G401 (cell line): ENCODE measurements around the gene PLXNA3. TPM values are rescaled to one million over a fixed set of nuclear protein-coding genes. Genes with fewer than 3 reads are reported as not detected.

Experiments used
- DNase-seq: peaks from one replicate; pipeline ENCODE4 v3.0.0-alpha.2; 2015; ENCODE audit warnings: low spot score
- in situ Hi-C: cut with HindIII; loops from 2 replicates; pipeline ENCODE4 v1.10.0; 2016; ENCODE audit warnings: low sequenced_read_pairs, mixed read lengths
- total RNA-seq: library from RNA; depleted of rRNA; stranded (reverse); fragments of >200 nt; shearing (Covaris generic); gene quantifications from 2 replicates; pipeline ENCODE4 v1.2.3, GENCODE V29; 2014

The PLXNA3 gene
- total RNA-seq, 1 experiment from 2014 or later = 3.6 TPM

GRCh38 chrX:154472685-154473632, 14.9 kb downstream of the PLXNA3 start:
- in situ Hi-C loops = no loop called here
- DNase-seq = no peak

DNA sequence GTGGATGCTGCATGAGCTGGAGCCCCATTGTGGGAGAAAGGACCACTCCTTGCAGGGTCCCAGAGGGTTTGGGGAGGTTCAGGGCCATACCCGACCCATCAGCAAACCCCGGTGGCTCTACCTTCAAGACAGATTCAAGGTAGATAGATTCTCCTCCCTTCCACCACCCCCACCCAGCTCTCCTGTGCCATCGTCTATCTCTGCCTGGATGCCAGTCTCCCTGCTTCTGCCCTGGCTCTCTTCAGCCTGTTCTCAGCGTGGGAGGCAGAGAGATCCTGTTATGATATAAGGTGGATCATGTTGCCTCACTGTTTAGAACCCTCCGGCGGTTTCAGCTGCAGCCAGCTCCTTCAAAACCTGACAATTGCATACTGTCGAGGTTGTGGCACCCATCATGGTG, 15.6 kb downstream of the PLXNA3 start:
- in situ Hi-C loops = no loop called here
- no peak for DNase-seq

GRCh38 chrX:154476821-154477220, 18.7 kb downstream of the PLXNA3 start:
- in situ Hi-C loops = no loop called here

DNA sequence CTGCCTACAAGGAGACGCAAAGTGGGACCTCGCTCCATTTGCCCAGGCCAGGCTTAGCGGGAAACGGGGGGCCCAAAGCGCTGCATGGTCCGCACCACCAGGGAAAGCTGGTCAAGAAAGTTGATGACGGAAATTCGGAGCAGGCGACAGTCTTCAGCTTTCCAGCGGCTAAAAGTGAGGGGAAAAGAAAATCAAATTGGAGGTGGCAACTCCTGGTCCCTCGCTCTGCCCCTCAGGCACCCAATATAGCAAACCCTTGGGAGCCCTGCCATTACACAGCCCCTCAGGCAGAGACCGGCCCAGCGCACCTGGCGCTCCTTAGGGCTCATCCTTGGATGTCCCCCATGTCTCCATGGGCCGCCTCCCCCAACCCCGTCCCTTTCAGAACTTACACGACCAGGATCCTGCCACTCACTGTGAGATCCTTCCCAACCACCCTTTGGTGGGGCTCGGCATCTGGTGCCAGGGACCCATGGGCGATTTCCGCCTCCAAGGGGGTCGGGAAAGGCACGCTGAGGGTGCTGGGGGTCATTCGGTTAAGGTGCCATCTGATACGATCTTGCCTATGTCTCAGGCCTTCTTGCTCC, 19.9 kb downstream of the PLXNA3 start:
- in situ Hi-C loops = no loop called here

More at GRCh38 chrX:154476821-154477220, 18.7 kb downstream of the PLXNA3 start:
- no peak for DNase-seq

DNA sequence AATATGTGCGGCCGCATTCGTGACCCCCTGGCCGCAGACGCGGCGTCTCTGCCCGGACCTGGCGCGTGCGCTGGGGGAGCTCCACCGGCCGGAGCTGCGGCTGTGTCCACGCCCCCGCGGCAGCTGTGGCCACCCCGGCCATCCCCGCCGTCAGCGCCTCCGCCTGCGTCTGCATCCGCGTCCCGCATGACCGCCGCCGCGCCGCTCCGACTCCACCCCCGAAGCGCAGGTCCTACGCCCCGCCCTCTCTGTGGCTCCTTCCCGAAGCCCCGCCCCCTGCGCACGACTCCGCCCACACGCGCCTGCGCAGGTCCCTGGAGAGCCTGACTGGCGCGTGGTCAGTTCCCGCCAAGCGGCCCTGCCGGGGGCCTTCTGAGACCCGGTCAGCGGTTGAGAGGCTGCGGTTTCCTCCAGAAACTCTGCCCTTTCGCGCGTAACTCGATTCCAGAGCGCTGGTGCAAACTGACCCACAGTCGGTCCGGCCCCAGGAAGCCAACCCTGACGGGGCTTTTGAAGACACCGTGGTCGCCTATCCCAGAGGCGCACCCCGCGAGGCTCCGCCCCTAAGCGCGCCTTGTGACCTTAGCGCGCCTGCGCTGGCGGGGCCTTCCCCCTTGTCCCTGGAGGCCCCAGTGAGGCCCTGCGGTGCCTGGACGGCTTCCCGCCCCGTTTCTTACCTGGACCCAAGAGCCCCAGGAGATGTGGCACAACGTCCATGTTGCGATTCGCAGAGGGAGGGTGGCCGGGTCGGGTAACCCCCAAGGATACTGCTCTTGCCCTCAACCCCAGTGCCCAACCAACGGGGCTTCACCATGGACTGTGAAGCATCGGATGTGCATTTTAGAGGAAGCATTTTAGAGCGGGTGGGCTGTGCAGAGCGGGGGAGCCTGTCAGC, 20.9 kb downstream of the PLXNA3 start, which contains the start of gene LAGE3:
LAGE3 (minus strand) TSS at position 554 of the 895 bp plus-strand sequence; CDS start at position 188, 366 bp downstream.
- DNase-seq = peak; percentile 88
- in situ Hi-C loops = no loop called here

More for the DNA sequence above, 19.9 kb downstream of the PLXNA3 start:
- no peak for DNase-seq

- in situ Hi-C loops = no loop called here
- DNase-seq = no peak
These were observed 23.1 kb downstream of the PLXNA3 start for GRCh38 chrX:154481195-154481594.

DNA sequence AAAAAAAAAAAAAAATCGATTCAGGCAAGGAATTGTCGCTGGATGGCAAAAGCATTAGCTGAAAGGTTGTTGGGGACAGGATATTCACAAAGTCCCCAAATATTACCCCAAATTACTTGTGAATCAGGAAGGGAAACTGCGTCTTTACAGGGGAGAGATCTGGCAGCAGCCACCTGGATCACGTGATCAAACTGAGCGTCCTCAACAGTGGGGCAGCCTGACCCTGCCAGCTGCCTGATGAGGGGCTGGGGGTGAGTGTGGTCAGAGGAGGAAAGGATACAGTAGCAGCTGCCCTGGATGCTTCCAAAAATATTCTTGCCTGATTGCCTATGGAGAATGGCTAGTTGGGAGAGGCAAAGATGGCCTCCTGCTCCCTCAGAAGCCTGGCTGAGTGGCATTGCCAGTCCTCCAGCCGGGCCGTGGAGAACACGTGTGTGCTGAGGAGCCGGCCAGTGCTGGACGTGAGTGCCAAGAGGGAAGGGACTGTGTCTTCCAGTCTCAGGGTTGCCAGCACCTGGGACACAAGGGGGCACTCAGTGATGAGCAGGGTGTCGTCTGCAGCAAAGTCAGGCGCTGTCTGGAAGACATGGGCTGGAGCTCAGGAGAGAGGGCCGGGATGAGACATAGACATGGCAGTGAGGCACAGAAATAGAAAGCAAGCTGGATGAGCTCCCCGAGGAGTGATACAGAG, 24.0 kb downstream of the PLXNA3 start:
- in situ Hi-C loops = no loop called here
- no peak for DNase-seq

- in situ Hi-C loops = no loop called here
- DNase-seq = no peak
These were observed 24.7 kb downstream of the PLXNA3 start for GRCh38 chrX:154482786-154483185.

- DNase-seq = no peak
- in situ Hi-C loops = no loop called here
These were observed 25.2 kb downstream of the PLXNA3 start for GRCh38 chrX:154483325-154483724.

- no peak for DNase-seq
- in situ Hi-C loops = no loop called here
These were observed 26.4 kb downstream of the PLXNA3 start for GRCh38 chrX:154484255-154485149.

- in situ Hi-C loops = no loop called here
- DNase-seq = no peak
These were observed 27.3 kb downstream of the PLXNA3 start for GRCh38 chrX:154485150-154486051.

GRCh38 chrX:154486052-154486395, 27.9 kb downstream of the PLXNA3 start:
- no peak for DNase-seq
- in situ Hi-C loops = no loop called here

DNA sequence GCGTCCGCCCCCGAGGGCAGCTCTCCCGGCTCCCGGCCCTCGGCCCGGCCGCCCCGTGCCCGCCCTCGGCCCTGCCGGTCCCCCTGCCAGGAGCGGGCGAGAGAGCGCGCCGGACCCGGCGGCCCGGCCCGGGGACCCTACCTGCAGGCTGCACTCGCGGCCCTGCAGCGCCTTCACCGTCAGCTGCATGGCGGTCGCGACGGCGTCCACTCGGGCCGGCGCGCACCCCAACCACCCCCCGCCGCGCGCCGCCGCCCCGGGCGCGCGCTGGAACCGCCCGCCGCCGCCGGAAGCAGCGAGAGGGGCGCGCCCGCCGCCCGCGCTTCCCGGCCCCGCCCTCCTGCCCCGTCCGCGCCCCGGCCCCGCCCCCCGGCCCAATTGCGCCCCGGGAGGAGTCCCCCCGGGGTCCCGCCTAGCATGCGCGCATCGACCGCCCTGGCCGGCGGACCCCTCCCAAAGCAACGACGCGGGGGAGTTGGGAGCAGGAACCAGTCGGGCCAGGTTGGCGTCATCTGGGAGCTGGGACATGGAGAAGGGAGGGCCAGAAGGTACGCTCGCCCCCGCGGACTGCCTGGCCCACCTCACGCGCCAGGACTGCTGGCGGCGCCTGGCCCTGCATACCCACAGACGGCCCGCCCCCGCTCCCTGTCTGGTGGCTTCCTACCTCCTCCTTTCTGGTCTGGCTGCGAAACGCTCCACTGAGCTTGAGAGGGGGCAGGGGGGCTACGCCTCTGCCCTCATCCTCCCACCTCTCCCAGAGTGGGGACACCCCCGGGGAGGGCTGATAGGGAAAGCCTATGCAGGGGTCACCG, 28.5 kb downstream of the PLXNA3 start, which contains the start of gene UBL4A:
UBL4A (minus strand) TSS at position 220 of the 812 bp plus-strand sequence; CDS start at position 189, 31 bp downstream.
- in situ Hi-C loops = no loop called here
- DNase-seq = no peak

GRCh38 chrX:154487518-154488290, 29.6 kb downstream of the PLXNA3 start:
- in situ Hi-C loops = no loop called here
- DNase-seq = no peak

- in situ Hi-C loops = no loop called here
- DNase-seq = no peak
These were observed 30.4 kb downstream of the PLXNA3 start for GRCh38 chrX:154488336-154489075.
